Activated T-helper 1 cell treated with Interleukin-2 at 50 U/mL for 16 hours (primary cell): Measurements from ENCODE around the gene WDR74.
"Not testable (repeated sequence)": the region's sequence is repeated elsewhere in the genome, so short reads cannot be mapped to it uniquely, and the experiment has no call there.

ENCODE experiments used
- DNase-seq: peaks from one replicate; pipeline ENCODE4 v3.0.0-alpha.2; 2020; ENCODE audit warnings: low read depth

The WDR74 gene

DNA sequence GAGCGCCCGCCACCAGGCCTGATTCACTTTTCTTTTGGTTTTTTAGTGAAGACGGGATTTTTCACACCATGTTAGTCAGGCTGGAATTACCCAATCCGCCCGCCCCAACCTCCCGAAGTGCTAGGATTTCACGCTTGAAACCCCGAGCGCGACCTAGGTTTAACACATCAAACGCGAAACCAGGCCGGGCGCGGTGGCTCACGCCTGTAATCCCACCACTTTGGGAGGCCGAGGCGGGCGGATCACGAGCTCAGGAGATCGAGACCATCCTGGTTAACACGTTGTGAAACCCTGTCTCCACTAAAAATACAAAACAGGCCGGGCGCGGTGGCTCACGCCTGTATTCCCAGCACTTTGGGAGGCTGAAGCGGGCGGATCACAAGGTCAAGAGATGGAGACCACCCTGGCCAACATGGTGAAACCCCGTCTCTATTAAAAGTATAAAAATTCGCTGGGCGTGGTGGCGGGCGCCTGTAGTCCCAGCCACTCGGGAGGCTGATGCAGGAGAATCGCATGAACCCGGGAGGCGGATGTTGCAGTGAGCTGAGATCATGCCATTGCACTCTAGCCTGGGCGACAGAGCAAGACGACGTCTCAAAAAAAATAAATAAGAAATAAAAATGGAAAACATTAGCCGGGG, 1.5 kb upstream of the WDR74 start:
- DNase-seq, result peak; percentile 54

DNA sequence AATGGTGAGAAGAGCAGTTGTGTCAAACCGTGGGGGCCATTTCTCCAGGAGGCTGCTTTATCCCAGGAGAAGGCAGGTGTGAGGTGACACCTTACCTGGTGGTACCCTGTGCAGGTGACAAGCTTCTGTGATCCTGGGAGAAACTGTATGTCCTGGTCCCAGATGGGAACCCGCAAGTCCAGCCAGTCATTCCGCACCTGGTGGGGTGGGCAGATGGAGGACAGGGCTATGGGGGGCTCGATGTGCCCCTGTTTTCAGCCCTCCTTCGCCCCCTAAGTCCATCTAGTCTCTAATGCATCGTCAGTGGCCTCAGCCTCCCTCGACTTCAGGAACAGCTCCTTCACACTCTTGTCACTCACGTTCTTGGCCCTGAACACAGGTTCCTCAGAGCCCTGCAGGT, 4.1 kb downstream of the WDR74 start:
- DNase-seq, result no peak

DNA sequence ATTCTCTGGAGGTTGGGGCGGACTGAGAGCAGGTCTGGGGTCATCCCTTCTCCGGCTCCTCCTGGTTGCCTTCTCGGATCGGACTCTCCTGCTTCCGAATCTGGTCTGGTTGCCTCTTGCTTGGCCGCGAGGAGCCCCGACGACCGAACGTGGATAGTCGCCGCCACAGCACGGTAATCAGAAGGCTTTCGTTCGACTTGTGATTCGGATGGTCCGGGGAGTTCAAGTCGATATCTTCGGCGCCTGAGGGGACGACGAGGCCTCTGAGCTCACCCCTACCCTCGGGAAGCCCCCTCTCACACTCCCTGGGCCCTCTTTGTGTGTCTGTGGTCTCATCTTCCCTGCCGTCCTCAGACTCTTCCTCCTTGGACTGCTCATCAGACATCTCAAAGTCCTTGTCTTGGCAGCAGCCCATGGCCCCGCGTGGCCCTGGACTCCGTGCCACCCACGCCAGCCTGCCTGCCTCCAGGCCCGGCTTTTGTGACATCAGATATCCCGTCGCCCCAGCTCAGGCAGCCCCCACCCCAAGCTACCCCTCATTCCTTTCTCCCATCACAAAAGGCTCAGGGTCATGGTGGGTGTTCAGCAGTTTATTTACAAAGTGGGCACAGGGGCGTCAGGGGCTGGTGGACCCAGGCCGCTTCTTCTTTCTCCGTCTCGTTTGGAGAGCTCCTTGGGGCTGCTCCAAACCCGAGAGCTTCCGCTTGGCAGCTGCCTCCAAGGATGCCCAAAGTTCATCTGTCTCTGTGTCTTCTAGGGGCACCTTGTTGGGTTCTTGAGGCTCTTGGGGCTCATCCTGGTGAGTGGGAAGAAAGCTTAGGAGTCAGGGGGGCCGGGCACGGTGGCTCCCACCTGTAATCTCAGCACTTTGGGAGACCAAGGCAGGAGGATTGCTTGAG, 6.8 kb downstream of the WDR74 start, which contains the start of gene TEX54:
Gene TEX54, minus strand, starts transcription at position 506 of the 899 bp plus-strand sequence.
- no peak for DNase-seq

DNA sequence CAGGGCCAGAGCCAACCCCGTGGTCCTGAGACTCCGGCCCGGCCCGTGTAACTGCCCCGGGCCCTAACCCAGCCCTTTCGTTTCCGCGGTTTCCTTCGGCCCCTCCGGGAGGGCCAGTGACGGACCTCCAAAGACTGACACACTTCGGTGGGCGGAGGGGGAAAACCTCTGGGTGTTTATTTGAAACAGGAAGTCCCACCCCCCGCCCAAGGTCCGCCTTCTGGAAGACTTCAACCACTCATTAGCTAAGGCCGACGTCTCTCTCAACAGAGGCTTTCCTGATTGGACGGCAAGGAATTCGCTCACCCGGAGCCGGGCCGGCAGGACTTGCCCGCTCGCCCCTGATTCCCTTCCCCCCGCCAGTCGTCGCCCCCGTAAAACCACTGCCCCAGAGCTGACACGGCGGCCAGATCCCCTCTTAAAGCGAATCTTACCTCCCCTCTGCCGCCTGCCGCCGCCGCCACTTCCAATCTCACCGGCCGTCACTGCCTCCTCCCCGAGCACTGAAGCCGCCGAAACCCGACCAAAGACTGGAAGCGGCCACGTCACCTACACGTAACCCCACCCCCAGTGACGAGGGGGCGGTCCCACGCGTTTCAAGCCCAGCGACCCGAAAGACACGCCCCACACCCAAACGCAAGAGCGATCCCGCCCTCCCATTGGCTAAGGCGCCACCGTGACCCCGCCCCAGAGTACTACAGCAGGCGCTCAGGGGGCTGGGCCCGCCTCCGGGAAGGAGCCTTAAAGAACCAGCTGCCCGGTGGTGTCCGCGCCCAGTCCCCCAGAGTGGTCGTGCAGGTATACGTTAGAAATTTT, 7.7 kb downstream of the WDR74 start, which contains the start of gene STX5:
Gene STX5, minus strand, starts transcription at position 532 of the 816 bp plus-strand sequence. CDS start 808 bp downstream, outside the sequence.
- peak; percentile 99 for DNase-seq

DNA sequence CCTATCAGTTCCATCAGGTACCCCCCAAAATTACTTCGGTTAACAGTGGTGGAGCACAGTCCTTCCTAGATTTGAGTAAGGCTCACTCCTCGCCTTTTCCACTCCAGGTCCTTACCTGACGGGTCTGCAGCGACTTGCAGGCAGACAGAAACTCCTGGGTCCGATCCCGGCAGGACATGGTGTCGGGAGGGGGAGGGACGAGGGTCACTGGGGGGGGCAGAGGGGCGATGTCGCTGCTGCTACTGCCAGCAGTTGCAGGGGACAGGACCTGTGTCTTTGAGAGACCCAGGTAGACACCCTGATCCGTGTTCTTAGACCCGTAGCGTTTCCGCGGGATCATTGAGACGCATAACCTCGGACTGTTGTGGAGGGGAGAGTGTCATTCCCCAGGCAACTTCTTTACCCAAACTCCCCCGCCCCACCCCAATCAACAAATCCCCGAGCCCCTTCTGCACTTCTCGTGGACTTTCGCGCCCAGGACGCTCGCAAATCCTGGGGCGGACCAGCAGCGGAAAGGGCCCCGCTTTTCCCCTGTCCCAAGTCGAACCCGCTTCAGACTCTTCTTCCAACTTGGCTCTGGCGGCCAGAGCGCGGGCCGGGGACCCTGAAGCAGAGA, 8.4 kb downstream of the WDR74 start:
- DNase-seq, result no peak

DNA sequence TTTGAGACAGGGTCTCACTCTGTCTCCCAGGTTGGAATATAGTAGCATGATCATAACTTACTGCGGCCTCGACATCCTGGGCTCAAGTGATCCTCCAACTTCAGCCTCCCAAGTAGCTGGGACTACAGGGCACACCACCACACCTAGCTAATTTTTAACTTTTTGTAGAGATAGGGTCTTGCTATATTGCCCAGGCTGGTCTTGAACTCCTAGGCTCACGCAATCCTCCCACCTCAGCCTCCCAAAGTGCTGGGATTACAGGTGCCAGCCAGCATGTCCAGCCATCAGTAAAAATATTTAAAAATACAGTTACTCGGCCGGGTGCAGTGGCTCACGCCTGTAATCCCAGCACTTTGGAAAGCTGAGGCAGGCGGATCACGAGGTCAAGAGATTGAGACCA, 11.3 kb downstream of the WDR74 start:
- not testable (repeated sequence) for DNase-seq

DNA sequence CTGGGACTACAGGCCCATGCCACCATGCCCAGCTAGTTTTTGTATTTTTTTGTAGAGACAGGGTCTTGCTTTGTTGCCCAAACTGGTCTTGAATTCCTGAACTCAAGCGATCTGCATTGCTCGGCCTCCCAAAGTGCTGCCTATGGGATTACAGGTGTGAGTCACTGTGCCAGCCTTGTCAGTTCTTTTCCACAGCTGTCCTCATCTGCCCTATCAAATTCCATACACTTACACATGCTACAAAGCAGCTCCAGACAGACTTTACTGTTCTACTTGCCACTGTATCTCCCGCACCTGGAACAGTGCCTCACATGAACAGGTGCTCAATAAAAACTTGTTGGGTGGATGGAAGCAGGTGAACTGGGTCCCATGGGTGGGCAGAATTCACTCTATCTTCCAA, 15.7 kb downstream of the WDR74 start:
- DNase-seq, result no peak

DNA sequence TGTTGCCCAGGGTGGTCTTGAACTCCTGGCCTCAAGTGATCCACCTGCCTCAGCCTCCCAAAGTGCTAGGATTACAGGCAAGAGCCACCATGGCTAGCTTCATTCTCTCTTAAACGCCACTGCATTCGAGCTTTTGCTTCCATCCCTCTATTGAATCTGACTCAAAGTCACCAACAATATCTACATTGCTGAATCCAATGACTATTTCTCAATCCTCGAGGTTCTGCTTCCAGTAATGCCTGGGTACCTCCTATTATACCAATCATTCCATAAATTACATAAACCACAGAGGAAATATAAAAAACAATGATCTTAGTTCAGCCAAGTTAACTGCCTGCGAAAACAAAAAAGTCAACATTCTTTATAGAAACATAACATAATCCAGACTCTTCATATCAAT, 22.3 kb downstream of the WDR74 start:
- DNase-seq, result no peak

DNA sequence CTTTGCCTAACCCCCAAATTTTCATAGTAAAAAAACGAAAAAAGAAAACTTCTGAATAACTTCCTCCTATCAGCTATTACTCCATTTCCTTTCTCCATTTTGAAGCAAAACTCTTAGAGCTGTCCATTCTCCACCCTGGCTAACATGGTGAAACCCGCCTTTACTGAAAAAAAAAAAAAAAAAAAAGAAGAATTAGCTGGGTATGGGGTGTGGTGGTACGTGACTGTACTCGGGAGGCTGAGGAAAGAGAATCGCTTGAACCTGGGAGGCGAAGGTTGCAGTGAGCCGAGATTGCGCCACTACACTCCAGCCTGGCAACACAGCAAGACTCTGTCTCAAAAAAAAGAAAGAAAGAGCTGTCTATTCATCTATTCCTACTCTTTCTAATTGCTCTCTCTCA, 22.8 kb downstream of the WDR74 start:
- no peak for DNase-seq

DNA sequence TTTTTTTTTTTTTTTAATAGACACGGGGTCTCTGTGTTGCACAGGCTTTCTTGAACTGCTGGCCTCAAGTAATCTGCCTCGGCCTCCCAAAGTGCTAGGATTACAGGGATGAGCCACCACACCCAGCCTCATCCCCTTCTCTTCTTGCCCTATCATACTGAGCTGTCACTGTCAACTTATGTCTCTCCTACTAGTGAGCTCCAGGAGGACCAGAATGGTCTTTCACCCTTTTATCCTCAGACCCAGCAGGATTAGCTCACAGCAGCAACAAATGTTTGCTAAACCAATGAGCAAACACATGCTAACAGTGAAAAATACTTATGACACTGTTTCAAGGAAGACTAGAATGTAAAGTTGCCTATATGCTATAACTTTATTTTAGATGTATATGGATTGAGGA, 27.7 kb downstream of the WDR74 start:
- no peak for DNase-seq

DNA sequence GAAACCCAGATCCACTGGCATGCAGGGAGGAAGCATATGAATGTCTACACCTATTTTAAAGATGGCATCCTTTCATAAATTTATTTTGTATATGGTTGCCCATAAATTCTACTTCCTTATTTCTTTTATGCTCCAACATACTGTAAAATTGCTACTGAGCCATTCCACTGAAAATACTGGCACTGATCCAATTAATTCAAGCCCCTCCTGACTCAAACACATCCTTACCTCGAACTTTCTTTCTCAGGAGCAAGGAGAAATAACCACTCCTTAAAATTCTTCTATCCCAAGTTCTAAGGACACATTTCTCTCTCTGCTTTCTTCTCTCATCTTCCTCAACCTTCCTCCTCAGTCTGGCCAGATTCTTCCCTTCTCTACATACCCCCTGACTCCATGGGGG, 28.6 kb downstream of the WDR74 start:
- no peak for DNase-seq

DNA sequence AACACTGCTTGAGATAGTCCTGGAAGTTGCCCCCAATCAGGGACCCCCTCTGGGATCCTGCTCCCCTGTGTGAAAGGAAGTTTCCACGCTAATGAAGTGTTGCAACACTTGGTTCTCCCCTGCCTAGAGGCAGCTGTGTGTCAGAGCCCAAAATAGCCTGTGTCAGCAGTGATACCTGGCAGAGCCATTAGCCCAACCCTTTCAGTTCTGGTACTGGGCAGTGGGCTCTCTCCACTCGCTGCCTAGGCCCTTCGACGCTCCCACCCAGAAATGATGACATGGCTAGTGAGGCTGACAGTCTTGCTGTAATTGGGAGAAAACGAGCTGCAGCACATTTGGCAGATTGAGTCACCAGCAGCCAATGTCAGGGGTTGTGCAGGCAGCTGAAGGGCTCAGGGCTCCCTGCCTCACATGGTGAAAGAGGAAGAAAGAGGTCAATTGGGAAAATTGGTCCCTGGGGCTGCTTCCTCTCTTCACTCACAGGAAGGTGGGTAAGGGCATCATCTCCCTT, 32.7 kb downstream of the WDR74 start:
- DNase-seq, result no peak

DNA sequence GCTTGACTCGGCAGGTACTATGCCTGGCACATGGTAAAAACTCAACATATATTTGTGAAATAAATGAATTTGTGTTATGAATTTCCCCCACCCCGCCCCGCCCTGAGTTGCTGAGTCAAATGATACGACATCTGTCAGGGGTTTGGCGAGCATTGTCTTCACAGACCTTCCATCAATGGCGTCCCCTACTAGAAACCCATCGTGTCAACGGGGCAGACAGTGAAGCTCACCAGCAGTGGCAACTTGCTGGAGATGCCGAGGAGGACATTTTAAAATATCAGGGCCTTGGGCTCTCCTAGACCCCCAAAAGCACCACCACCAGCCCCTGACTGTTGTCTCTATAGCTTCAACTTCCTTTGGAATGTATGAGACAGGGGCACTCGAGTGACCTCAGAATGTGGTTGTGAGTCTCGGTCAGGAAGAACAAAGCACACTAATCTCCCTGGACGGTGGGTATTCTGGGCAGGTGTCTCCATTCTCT, 33.4 kb downstream of the WDR74 start:
- DNase-seq, result no peak

DNA sequence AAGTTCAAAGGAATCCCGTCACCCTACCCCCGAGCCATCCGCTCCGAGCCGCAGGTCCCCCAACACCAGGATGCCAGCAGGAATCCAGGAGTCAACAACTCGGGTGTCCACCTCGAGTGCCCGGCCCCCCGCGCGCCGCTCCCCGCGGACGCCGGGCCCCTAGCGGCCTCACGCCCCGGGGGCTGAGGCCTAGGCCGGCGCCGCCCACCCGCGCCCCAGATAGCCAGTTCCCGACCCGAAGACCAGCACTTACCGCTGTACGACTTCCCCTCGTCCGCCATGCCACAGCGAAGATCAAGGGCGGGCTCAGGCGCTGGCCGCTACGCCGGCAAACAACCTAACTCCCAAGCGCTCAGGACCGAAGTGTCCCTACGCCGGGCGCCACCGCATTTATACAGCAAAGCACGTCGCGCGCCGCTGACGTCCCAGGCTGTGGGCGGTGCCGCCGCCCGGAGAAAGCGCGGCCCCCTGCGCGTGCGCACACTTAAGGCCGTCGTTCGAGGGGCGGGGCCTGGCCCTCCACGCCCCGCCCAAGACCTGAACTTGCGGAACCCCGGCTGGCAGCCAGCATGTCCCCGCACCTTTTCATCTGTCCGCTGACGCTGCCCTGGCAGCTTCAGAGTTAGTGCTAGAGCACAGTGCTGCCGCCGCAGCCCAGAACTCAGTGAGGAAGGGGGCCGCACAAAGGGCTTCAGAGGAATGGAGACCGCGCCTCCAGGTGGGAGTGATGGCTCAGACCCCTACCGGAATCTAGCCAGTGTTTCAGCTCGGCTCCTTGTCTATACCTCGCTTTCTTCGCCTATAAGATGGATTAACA, 34.1 kb downstream of the WDR74 start, which contains the start of gene NXF1:
Gene NXF1, minus strand, starts transcription at position 365 of the 817 bp plus-strand sequence. Its CDS starts 84 bp downstream, at position 281.
- DNase-seq, result peak; percentile 95

DNA sequence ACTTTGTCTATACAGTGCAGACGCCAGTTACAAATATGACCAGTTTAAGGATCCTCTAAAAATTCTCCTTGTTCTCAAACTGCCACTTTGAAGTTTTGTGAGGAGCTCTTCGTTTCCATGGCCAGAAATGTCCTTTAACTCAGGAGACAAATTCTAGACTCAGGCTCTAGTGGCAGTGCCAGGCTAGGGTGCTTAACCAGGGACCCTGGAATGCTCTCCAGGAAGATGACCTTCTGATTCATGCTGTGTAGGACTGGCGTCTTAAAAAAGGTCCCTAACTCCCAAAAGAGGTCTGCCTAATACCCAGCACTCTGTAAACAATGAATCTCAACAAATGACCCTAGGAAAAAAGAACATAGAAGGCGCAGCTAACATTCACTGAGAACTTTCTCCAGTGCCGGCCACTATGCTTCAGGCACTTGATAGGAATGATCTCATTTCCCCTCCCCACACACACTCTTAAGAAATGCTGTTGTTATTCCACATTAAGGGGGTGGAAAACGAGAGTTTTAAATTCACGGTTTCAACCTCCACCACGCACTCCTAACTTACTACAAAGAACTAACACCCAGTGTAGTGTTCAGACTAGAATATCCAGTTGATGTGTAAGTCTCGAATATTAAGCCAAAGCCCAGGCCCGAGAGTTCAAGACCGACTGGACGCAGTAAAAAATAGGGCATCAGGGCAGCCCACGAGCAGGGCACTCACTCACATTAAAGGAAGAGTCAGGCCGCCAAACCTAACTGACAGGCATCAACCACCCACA, 34.9 kb downstream of the WDR74 start:
- DNase-seq, result no peak

DNA sequence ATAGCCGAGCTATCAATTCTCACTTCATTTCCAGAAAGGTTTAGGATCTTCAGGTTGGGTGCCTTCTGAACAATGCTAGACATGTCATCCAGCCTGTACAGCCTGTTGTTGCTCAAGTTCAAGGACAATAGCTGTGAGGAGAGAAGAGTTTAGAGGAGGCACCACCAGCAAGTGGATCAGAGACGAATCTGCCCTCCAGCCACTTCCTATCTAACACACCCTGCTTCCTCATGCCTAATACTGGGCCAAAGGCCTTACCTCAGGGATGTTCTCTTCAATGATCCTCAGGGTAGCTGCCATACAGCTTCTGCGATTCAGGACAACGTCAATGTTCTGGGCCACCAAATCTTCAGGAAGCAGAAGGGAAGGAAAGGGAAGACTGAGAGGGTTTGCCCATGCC, 38.3 kb downstream of the WDR74 start:
- DNase-seq, result no peak

DNA sequence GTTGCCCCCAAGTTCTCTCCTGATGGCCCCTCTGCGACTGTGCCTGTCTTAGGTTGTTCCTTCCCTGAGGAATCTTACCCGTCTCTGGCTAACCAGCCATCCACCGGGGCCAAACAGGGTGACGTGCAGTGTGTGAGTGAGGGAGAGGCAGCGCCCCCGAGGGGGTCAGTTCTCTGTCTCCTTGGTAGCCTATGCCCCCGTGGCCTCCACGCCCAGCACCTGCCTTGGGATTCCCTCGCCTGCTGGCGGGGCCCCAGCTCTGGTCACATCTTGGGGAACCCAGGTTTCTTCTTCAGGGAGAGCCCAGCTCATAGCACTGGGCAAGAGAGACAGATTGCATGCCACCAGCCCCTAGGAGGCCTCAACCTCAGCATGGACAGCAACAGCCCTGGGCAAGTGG, 39.9 kb downstream of the WDR74 start:
- DNase-seq, result no peak

DNA sequence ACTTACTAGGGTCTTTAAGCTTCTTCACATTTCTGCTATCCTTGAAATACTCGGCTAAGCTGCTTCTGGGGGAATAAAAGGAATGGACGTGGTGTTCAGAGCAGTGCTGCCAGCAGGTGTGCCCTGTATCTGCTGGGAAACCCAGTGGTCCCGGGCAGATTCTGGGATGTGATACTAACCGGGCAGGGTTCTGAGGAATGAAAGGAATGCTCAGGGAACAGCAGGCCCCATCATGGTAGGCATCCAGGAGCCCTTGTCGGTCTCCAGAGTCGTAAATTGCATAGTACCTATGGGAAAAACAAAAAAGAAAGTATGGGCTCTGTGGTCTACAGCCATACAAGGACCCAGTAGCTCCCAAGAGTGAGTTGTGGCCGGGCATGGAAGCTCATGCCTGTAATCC, 43.1 kb downstream of the WDR74 start:
- no peak for DNase-seq

DNA sequence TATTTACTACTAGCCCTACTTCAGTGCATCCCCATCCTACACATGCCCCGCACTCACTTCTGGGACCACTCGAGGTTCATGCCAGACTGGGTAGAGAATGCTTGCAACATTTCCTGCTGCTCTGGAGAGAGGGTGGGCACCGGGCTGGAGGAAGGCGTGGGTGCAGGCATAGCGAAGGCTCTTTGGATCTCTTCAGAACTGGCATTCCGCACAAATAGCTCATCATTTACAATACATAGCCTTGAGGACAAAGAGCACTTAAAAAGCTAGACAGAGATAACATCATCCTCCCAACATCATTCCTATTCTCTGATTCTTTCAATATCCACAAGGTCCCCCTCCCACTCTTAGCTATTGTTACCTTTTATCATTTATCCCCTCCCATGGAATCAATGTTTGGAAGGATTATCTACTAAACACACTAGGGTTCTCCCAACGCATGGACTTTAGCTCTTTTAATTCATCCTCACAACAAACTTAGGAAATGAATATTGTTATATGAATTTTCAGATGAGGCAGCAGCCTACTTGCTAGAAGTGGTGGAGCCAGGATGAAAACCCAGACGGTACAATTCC, 45.1 kb downstream of the WDR74 start:
- no peak for DNase-seq

DNA sequence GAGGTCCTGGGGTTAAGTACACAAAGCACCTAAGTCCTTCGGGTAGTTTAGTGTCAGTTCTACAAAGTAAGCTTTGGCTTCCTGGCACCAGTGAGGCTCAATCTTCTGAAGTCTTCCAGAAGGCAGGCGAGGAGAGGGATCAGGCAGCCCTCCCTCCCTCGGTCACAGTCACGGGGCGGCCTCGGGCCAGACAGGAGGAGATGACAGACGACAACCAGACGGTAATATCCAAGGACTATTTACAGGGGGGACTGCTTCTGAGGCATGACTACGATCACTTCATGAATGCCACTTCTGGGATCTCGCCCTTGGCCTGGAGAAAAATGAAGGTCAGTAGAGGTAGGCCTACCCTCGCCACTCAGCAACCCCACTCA, 47.2 kb downstream of the WDR74 start:
- no peak for DNase-seq
